CD14-positive monocyte (primary cell): ENCODE data around the gene SGCA. TPM values are rescaled to one million over a fixed set of nuclear protein-coding genes. Genes with fewer than 3 reads are reported as not detected.

Experiments
- DNase-seq, 3 donors: peaks; one replicate each; pipeline ENCODE4 v3.0.0-alpha.2; 2011 to 2022
- H2AFZ ChIP-seq: 2 replicates; pipeline ENCODE4 v1.6.0; 2012; ENCODE audit warnings: mild to moderate bottlenecking, low read depth, low read length, inconsistent platforms; ENCODE audit not compliant: insufficient read depth, poor library complexity, severe bottlenecking
- H3K27ac ChIP-seq, 2 donors: 1 replicate in 1 of 2; 2 replicates in 1 of 2; pipeline ENCODE4 v1.5.1; 2012 to 2013; ENCODE audit warnings: low read length in 2 of 2, control low read depth in 1 of 2, inconsistent platforms in 1 of 2, low read depth in 1 of 2, mild to moderate bottlenecking in 1 of 2
- H3K27me3 ChIP-seq, 2 donors: one replicate each; pipeline versions ENCODE4 v1.6.0 to v1.6.1; 2011 to 2013; ENCODE audit warnings: low read length in 2 of 2; ENCODE audit not compliant: control insufficient read depth in 2 of 2, insufficient read depth in 2 of 2
- H3K36me3 ChIP-seq, 2 donors: replicated peaks in 1 of 2; 1 replicate in 1 of 2; 2 replicates in 1 of 2; pipeline versions ENCODE4 v1.5.1 to v1.6.1; 2012 to 2013; ENCODE audit warnings: low read length in 2 of 2, control low read depth in 1 of 2, inconsistent platforms in 1 of 2, mild to moderate bottlenecking in 1 of 2; ENCODE audit not compliant: insufficient read depth in 2 of 2, control insufficient read depth in 1 of 2
- H3K4me1 ChIP-seq, 2 donors: 1 replicate in 1 of 2; 2 replicates in 1 of 2; pipeline versions ENCODE4 v1.5.1 to v1.6.1; 2012 to 2013; ENCODE audit warnings: low read length in 2 of 2, control low read depth in 1 of 2, inconsistent platforms in 1 of 2, mild to moderate bottlenecking in 1 of 2, moderate library complexity in 1 of 2; ENCODE audit not compliant: insufficient read depth in 2 of 2, control insufficient read depth in 1 of 2
- H3K4me2 ChIP-seq: replicated peaks from 2 replicates; pipeline ENCODE3; 2012; ENCODE audit warnings: low read length, moderate library complexity, mild to moderate bottlenecking; ENCODE audit not compliant: poor library complexity, severe bottlenecking; ENCODE audit errors: extremely low read depth
- H3K4me3 ChIP-seq, 3 experiments: fragments of 200-600 bp in 1 of 3; sonication (generic) in 1 of 3; replicated peaks in 1 of 3; 1 replicate in 2 of 3; 2 replicates in 1 of 3; pipeline ENCODE4 v1.5.1; 2011 to 2013; ENCODE audit warnings: low read length in 3 of 3, mild to moderate bottlenecking in 3 of 3, control low read depth in 2 of 3, low read depth in 2 of 3, inconsistent platforms in 1 of 3, moderate library complexity in 1 of 3
- H3K79me2 ChIP-seq: 2 replicates; pipeline ENCODE4 v1.6.0; 2012; ENCODE audit warnings: mild to moderate bottlenecking, control low read depth, inconsistent platforms, low read length, moderate library complexity; ENCODE audit not compliant: insufficient read depth
- H3K9ac ChIP-seq: 2 replicates; pipeline ENCODE4 v1.6.0; 2017; ENCODE audit warnings: low read length, mild to moderate bottlenecking; ENCODE audit not compliant: insufficient read depth, poor library complexity, severe bottlenecking
- H3K9me3 ChIP-seq, 2 donors: replicated peaks in 1 of 2; 1 replicate in 1 of 2; 2 replicates in 1 of 2; pipeline versions ENCODE4 v1.5.1 to v1.6.1; 2012 to 2013; ENCODE audit warnings: low read length in 2 of 2, control low read depth in 1 of 2; ENCODE audit not compliant: control insufficient read depth in 1 of 2, insufficient read depth in 1 of 2
- H4K20me1 ChIP-seq: 2 replicates; pipeline ENCODE4 v1.6.0; 2012; ENCODE audit warnings: mild to moderate bottlenecking, low read length, control low read depth, moderate library complexity; ENCODE audit not compliant: insufficient read depth
- H3K27ac Mint-ChIP-seq, 7 donors: one replicate each; pipeline ENCODE4 v1.8.0; 2020; ENCODE audit warnings: mild to moderate bottlenecking in 7 of 7, mixed read lengths in 7 of 7, moderate library complexity in 6 of 7, inconsistent platforms in 2 of 7
- H3K27me3 Mint-ChIP-seq, 3 donors: one replicate each; pipeline ENCODE4 v1.8.0; 2021 to 2022; ENCODE audit warnings: low read depth in 3 of 3, mild to moderate bottlenecking in 3 of 3, mixed read lengths in 3 of 3, moderate library complexity in 3 of 3, inconsistent platforms in 1 of 3
- H3K36me3 Mint-ChIP-seq, 2 donors: one replicate each; pipeline ENCODE4 v1.8.0; 2020; ENCODE audit warnings: mixed read lengths in 2 of 2, inconsistent platforms in 1 of 2, mild to moderate bottlenecking in 1 of 2
- H3K4me1 Mint-ChIP-seq: one replicate; pipeline ENCODE4 v1.8.0; 2020; ENCODE audit warnings: mild to moderate bottlenecking, mixed read lengths
- H3K4me3 Mint-ChIP-seq, 2 donors: one replicate each; pipeline ENCODE4 v1.8.0; 2020; ENCODE audit warnings: mild to moderate bottlenecking in 2 of 2, mixed read lengths in 2 of 2, moderate library complexity in 1 of 2
- H3K9me3 Mint-ChIP-seq, 7 donors: one replicate each; pipeline ENCODE4 v1.8.0; 2020 to 2022; ENCODE audit warnings: mixed read lengths in 7 of 7, mild to moderate bottlenecking in 6 of 7, moderate library complexity in 6 of 7, inconsistent platforms in 2 of 7
- CTCF ChIP-seq: fragments of 200-600 bp; IDR thresholded peaks from one replicate; pipeline ENCODE4 v1.8.0; 2022; ENCODE audit warnings: antibody characterized with exemption, mild to moderate bottlenecking
- WGBS: methylation state at CpG from one replicate; pipeline ENCODE4 v1.1.5; 2013; ENCODE audit warnings: missing lambda C conversion rate; ENCODE audit not compliant: insufficient coverage; 5-methylcytosine and 5-hydroxymethylcytosine counted together
- intact Hi-C, 2 donors: fragments of 100-400 bp; cut with micrococcal nuclease; formaldehyde crosslinking; loops; one replicate each; pipeline versions ENCODE4 v1.15.0 to v1.15.1; 2023
- polyA plus RNA-seq, 3 donors: library from polyadenylated mRNA; depleted of rRNA in 1 of 3; unstranded in 2 of 3; stranded (reverse) in 1 of 3; fragments of 300-500 nt in 2 of 3; fragments of >200 nt in 1 of 3; fragmentation: Illumina TruSeq in 2 of 3; gene quantifications; 1 replicate in 2 of 3; 2 replicates in 1 of 3; pipeline ENCODE4 v1.2.3, GENCODE V29; 2012 to 2021

Gene SGCA
- polyA plus RNA-seq, 3 donors: 0.27 to 0.89 (median 0.53) TPM

DNA sequence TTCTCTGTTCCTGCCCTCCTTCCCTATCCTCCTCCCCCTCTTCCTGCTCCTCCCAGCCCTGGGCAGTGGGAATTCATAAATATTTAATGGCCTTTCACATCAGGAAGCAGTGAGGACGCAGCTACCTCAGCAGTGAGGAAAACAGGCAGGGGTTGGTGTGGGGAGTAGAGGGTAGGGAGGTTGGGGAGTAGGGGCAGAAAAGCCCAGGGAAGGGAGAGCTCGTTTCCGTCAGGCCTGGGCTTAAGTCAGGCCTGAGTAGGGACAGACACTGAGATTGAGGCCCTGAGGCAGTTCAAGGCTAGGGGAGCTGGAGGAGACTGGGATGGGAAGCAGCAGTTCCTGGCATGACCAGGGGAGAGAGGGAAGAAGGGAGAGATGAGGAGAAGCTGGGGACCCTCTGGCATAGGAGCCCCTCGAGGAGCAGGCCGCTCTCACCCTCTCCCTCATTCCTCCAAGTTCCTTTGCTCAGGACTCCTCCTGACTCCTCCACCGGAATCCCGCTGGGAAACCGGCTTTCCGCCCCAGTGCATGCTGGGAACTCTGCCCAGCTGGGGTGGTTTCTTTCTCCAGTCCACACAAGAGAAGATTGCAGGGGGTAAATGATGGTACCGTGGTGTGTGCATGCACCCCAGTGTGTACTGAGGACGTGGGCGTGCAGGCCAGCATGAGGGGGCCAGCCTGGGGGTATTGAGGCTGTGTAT lies 42.0 kb upstream of the SGCA start:
- Mint-ChIP-seq H3K4me3 (peak overlapping the region in 1 of 2 donors; percentile 54), H3K36me3 (peaks cover 5 to 7% of the 10 kb centered on the region in 2 donors), H3K9me3 (peaks cover 2 to 18% (median 11%) of the 10 kb centered on the region in 7 donors), H3K4me1 (peaks cover 20% of the 10 kb centered on the region), H3K27me3 (peaks cover 83 to 87% (median 84%) of the 10 kb centered on the region in 3 donors), H3K27ac (peak overlapping the region in 1 of 7 donors; percentile 37)
- Histone ChIP-seq H4K20me1 (no peaks in the 10 kb centered on the region), H3K9ac (no peak overlapping the region), H3K27me3 (peaks cover 32 to 62% of the 10 kb centered on the region in 2 donors), H3K36me3 (no peaks in the 10 kb centered on the region), H3K9me3 (peaks cover 3 to 10% of the 10 kb centered on the region in 2 donors), H3K4me3 (no peak overlapping the region), H3K27ac (no peak overlapping the region), H3K4me2 (no peak overlapping the region), H3K79me2 (no peaks in the 10 kb centered on the region), H2AFZ (no peak overlapping the region), H3K4me1 (peaks cover 13 to 16% of the 10 kb centered on the region in 2 donors)
- no peak for TF ChIP-seq CTCF
- intact Hi-C loops: no loop called here
- no peak for DNase-seq
- WGBS: 86% methylated on average over 4 of the region's 12 CpGs

DNA sequence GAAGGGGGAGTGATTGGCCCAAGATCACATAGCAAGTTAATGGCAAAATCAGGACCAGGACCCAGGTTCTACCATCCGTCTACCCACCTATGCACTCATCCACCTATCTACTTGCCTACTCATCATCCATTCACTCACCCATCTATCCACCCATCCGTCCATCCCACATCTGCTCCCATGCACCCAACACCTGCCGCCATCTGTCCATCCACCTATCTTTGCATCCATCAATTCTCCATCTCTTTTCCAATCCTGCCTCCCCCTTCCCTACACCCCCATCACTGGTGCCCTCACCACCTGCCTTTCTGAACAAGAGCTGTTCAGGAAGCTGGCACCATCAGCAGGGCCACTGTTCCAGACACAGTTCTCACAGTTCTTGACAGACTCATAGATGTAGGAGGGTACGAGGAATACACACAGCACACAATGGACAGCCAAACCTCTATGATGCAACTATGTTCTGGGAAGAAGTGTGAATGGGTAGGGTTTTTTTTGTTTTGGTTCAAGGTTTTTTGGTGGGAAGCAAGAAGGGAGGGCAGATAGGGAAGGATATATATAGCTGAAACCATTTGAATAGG lies 40.3 kb upstream of the SGCA start:
- Mint-ChIP-seq H3K27ac (no peak overlapping the region), H3K4me1 (peaks cover 29% of the 10 kb centered on the region), H3K4me3 (peak overlapping the region in 1 of 2 donors; percentile 32), H3K9me3 (peaks cover 2 to 23% (median 14%) of the 10 kb centered on the region in 7 donors), H3K36me3 (peaks cover 6 to 7% of the 10 kb centered on the region in 2 donors), H3K27me3 (peaks cover 79 to 85% (median 79%) of the 10 kb centered on the region in 3 donors)
- no peak for DNase-seq
- Histone ChIP-seq H3K79me2 (no peaks in the 10 kb centered on the region), H3K9me3 (peaks cover 3 to 13% of the 10 kb centered on the region in 2 donors), H2AFZ (no peak overlapping the region), H3K4me3 (no peak overlapping the region), H3K27ac (no peak overlapping the region), H3K27me3 (peaks cover 32 to 60% of the 10 kb centered on the region in 2 donors), H3K36me3 (no peaks in the 10 kb centered on the region), H4K20me1 (peaks cover under 1% of the 10 kb centered on the region), H3K9ac (no peak overlapping the region), H3K4me2 (no peak overlapping the region), H3K4me1 (peaks cover 24 to 32% of the 10 kb centered on the region in 2 donors)
- intact Hi-C loops: no loop called here
- 96% methylated on average over 3 of the region's 4 CpGs for WGBS
- no peak for TF ChIP-seq CTCF
